CD4-positive, alpha-beta T cell treated with Interleukin-10 for 1 hour (primary cell): ENCODE results near the gene TRAF2.
A peak's percentile ranks its signal among the peaks of the same experiment; 100 is the strongest.

Experiments used
- DNase-seq: peaks from one replicate; pipeline ENCODE4 v3.0.0-alpha.2; 2020

TRAF2 gene

DNA sequence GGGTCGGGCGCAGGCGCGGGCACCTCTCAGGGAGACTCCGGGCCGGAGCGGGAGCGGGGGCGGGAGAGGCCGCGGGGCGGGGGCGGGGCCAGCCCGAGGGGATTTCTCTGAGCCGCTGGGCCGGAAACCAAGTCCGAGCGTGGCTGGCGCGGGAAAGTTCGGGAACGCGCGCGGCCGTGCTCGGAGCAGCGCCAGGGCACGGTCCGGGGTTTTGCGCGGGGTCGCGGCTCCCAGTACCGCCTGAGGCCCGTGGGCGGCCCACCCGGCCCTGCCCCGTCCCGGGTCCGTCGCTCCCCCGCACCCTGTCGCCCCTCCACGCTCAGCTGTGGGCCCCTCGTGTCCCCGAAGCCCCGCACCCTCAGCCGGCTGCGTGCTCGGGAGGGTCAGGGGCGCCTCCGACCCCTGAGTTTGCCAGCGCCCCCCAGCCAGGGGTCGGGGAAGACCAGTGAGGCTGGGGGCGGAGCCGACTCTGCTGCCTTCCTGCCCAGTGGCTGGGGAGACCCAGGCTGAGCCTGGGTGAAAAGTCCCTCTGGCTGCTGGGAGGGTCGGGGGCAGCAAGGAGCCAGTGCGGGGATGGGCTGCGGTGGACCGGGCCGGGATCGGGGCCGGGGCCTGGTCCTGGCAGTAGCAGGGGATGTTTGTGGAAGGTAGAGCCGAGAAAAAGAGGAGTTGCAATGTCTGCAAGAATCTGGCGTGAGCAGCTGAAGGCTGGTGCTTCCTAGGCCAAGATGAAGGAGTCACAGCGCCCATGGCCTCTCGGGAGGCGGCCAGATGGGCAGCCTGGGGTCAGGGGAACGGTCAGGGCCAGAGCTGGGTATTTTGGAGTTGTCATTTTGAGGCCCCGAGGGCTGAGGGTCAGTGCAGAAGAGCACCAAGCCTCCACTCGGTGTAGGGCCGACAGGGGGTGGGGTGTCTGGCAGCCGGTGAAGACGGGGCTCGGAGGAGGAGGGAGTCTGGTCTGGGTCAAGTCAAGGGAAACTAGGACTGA is 588 bp downstream of the TRAF2 start:
- DNase-seq = peak; percentile 34

DNA sequence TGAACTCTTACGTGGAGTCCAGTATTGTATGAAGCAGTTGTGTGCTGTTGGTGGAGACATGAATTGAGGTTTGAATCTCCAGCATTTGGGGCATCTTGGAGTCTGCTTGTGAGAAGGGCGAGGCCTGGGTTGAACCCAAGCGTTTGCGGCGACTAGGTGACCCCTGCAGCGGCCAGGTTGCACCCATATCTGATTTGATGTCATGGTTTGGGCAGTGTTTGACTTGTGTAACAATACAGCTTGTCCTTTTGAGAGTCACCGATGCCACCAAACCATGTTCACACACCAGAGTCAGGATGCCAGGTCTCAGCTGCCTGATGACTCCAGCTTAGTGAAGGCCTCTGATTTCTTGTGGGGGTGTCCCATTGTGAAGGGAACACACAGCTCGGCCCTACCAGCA is 2.1 kb downstream of the TRAF2 start:
- no peak for DNase-seq

DNA sequence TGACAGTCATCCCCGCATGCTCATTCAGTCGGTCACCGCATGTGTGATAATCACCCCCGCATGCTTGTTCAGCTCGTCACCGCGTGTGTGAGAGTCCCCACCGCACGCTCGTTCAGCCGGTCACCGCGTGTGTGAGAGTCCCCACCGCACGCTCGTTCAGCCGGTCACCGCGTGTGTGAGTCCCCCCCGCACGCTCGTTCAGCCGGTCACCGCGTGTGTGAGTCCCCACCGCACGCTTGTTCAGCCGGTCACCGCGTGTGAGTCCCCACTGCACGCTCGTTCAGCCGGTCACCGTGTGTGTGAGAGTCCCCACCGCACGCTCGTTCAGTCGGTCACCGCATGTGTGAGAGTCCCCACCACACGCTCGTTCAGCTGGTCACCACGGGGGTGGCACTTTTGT is 3.5 kb downstream of the TRAF2 start:
- no peak for DNase-seq

DNA sequence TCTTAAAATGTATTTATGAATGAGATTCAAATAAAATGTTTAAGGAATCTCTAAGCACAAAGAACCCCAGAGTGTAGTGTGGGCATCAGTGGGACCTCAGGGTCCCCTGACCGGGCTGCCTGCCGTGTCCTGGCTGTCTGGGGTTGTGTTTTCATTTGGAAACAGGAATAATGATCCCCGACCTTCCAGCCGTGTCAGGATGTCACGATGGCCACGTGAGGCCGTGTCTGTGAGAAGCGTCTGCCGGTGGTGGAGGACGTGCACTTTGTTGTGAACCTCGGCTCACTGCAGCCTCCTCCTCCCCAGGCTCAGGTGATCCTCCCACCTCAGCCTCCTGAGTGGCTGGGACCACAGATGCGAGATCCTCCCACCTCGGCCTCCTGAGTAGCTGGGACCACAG is 4.3 kb downstream of the TRAF2 start:
- no peak for DNase-seq

DNA sequence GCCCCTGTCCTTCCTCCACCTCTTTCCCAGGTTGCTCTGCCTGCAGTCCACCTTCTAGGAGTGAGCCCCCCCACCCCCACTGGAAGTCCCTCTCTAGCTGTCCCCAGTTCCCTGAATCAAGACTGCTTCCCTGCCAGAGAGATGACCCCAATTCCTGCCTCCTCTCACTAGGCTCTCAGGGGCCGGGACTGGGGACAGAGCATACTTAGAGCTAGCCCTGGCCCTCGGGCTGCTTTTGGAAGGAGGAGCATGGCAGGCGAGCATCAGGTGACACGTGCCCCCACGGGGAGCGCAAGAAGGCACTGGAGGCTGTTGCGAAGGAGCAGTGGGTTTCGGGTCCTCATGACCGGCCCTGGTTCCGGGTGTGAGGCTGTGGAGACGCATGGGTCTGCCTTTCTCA is 9.7 kb downstream of the TRAF2 start:
- DNase-seq = no peak

DNA sequence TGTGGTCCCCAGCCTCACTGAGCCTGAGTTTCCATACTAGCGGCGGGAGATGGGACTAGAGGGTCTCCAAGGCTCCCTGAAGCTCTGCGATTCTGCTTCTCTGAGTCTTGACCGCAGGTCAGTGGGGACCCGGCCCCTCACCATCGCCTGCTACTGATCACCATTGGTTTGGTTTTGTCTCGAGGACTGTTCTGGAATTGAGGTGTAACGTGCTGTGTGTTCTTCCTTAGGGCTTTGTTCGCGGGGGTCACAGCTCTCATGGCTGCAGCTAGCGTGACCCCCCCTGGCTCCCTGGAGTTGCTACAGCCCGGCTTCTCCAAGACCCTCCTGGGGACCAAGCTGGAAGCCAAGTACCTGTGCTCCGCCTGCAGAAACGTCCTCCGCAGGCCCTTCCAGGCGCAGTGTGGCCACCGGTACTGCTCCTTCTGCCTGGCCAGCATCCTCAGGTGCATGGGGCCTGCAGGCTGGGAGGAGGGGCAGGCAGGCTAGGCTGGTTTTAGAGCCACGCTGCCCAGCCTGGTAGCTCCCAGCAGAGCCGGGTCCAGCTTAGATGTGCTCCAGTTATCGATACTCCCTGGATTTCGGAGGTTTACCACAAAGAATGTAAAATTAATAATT is 12.3 kb downstream of the TRAF2 start:
- no peak for DNase-seq

DNA sequence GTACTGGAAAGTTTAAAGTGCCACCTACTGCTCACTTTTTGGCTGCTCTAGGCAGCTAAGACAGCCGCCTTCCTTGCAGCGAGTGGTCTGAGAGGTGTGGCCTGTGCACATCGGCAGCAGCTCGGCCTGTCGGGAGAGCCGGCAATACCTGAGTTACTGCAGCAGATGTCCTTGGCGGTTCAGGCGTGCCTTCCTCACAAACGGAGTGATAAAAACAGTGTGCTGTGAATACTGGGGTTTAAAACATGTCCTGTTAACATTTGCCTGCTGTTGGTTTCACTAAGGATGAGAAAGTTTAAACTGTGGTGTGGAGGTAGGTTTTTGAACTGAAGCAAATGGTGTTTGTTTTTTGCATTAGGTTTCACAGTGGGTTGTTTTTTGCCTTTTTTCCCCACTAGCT is 12.9 kb downstream of the TRAF2 start:
- no peak for DNase-seq

DNA sequence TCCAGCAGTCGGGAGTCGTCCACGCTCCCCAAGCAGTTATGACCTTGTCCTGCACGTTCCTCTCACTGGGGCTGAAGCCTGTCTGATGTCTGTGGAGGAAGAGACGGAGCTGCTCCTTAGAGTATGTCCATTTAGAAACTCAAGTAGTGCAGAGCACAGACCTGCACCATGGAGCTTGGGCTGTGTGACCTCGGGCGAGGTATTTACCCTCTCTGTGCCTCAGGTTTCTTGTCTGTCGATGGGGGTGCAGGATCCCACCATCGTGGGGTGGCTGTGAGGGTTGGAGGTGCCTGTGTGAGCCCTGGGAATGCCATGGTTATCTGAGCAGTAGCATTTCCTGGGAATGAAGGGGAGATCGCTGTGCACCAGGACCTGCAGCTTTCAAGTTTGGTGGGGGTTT is 14.2 kb downstream of the TRAF2 start:
- no peak for DNase-seq

DNA sequence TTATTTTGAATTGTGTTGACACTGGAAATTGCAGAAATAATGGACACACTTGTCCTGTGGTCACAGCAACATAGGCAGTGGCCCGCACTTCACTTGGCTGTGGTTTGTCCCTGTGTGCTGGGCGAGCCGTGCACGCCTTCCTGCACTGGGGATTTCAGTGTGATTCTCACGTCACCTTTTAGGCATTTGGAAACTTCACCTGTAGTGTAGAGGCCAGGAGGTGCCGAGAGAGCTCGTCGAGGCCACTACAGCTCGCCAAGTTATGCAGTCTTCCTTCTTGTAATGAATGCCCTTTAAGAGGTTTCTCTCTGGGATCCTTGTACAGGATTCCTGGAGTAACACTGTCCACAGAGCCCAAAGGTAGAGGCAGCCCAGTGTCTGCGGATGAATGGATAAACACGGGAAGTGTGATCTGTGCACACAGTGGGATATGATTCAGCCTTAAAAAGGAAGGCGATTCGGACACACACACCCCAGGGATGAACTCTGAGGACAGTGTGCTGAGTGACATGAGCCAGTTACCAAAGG is 14.7 kb downstream of the TRAF2 start:
- no peak for DNase-seq

DNA sequence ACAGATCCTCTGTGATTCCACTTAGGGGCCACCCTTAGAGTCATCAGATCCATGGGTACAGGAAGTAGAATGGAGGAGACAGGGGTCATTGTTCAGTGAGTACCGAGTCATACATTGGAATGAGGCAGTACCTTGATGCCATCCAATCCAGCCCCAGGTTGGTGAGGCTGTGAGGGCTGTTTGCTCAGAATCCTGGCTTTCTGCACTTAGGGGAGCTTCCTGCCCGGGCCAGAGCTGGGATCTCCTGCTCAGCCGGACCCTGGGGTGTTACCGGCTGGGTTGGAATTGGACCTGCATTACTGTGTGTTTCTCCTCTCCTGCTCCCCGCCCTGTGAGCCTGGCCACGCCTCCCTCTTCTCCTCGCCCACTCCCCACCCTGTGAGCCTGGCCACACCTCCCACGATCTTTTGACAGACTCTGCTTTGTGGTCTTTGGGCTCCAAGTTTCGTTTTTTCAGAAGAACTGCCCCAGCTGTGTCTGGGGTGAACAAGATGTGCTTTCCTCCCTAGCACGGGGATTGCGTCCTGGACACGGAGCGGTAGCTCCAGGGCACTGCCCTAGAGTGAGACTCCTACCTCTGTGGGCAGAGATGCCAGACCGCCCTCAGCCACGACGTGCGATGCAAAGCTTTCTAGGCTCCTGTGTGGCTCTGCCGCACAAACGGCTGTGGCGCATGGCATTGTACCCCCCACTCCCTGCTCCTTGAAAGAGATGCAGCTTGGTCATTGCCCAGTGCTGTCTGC is 15.4 kb downstream of the TRAF2 start:
- peak; percentile 78 for DNase-seq

DNA sequence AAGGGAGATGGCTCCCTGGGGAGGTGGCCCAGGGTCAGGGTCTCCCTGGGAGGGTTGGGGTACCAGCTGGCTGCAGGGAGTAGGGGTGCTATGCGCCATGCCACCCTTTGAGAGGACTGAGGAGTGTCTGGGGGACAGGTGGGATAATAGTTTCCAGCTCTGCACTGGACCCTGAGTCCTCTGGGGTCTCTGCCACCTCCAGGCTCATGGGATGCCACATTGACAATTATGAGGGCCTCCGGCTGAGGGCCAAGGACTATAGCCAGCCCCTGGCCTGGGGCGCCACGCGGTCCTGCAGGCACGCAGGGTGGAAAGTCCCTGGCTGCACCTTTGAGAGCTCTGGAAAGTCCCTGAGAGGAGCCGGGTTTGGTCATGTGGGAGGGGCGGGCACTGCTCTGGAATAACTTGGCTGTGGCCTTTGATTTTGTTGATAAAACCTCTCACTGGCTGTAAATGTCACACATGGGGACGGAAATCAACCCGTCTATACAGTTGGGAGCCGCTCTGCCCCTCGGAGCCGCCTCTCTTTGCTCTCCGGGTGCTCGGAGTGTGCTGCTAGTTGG is 16.0 kb downstream of the TRAF2 start:
- peak; percentile 90 for DNase-seq

DNA sequence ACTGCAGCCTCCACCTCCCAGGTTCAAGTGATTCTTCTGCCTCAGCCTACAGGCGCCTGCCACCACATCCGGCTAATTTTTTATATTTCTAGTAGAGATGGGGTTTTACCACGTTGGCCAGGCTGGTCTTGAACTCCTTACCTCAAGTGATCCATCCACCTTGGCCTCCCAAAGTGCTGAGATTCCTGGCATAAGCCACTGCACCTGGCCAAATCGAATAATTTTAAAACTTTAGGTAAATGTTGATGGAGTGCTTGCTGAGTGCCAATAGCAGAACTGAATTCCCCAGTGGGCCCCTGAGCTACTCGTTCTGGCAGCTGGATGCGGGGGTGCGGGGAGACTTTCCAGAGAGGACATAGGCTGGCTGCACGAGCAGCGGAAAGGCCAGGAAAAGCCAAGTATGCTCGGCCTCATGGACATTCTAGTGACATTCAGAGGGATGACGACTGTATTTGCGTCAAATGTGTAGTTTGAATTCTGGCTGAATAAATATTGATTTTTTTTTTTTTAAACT is 16.8 kb downstream of the TRAF2 start:
- DNase-seq = peak; percentile 49

DNA sequence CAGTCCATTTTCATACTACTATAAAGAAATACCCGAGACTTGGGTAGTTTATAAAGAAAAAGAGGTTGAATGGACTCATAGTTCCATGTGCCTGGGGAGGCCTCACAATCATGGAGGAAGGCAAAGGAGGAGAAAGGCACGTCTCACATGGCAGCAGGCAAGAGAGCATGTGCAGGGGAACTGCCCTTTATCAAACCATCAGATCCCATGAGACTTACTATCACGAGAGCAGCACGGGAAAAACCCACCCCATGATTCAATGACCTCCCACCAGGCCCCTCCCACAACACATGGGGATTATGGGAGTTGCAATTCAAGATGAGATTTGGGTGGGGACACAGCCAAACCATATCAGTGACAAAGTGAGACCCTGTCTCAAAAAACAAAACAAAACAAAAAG is 19.9 kb downstream of the TRAF2 start:
- DNase-seq = no peak

DNA sequence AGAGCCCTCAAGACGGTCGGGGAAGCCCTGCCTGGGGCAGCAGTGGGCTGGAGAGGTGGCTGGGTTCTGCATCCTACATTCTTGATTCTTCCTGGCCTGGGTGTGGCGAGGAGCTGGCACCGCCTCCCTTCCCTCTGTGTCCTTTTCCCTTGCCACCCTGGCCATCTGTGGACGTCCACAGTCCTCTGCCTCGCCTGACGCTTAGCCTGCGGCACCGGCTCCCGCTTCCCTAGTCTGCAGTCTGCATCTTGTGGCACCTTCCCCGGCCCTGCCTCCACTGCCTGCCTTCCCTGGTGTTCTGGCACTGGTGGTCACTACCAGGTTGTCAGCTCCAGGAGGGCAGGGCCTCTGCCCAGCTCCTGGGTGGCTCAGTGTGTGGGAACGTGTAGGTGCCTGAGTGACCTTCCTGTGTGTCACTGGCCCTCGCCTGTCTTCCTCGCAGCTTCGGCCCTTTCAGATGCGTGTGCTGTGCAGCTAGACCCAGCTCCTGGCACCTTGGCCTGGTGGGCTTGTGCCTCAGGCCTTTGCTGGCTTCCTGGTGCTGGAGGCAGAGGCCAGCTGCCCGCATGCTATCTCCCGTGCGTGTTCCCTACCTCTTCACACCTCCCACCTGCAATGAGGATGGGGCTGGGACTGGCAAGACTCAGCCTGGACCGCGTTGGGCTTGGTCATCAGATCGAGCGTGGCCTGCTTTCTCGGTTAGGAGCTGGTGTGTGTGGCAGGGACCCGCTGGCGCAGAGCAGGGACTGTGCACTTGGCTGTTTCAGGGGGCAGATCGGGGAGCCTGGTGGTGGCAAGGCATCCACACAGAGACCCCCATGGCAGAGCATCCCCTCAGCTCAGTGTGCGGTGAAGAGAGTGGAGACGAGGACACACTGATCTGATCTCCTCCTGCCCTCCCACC is 20.9 kb downstream of the TRAF2 start:
- DNase-seq = no peak

DNA sequence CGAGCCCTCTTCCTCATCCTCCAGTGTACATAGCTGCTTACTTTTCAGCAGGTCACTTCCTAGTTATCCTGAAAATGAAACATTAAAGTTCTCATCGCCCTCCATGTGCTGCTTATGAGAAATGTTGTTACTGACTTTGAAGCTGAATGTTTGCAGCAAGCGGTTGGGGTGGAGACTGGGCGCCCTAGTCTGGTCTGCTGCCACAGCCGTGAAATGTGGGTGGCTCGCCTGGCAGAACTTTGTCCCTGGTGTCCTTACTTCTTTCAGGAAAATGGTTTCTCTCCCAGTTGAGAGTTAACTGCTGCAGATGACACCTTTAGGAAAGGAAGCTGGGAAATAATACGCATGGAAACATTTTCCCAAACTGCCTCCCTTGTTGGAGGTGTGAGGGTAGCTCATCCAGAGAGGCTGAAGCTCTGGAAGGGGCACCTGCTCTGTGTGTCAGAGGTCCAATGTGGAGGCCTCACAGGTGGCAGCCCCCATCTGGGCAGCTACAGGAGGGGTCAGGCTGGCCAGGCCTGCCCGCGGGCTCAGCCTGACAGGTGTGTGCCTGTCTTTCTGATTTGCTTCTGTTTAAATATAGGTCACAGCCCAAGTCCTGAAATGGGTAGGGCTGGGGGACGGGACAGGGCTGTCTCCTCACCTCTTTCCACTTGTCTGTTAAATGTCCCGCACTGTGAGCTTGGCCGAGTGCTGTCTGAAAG is 24.0 kb downstream of the TRAF2 start:
- DNase-seq = no peak

DNA sequence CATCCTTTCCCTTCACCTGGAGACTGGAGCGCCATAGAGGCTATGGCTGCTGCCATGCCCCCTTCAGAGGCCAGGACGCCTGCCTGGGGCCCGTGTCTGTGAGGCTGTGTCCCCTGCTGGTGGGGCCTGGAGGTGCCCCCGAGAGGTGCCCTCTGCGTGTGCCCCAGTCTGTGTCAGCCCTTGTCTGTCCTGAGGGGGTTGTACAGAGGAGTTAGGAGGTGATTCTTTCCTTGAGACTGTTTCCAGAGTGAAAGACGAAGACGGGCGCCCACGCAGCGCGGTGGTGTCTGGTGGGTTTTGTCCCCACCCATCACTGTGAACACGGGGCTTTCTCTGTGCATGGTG is 24.6 kb downstream of the TRAF2 start:
- DNase-seq = no peak

DNA sequence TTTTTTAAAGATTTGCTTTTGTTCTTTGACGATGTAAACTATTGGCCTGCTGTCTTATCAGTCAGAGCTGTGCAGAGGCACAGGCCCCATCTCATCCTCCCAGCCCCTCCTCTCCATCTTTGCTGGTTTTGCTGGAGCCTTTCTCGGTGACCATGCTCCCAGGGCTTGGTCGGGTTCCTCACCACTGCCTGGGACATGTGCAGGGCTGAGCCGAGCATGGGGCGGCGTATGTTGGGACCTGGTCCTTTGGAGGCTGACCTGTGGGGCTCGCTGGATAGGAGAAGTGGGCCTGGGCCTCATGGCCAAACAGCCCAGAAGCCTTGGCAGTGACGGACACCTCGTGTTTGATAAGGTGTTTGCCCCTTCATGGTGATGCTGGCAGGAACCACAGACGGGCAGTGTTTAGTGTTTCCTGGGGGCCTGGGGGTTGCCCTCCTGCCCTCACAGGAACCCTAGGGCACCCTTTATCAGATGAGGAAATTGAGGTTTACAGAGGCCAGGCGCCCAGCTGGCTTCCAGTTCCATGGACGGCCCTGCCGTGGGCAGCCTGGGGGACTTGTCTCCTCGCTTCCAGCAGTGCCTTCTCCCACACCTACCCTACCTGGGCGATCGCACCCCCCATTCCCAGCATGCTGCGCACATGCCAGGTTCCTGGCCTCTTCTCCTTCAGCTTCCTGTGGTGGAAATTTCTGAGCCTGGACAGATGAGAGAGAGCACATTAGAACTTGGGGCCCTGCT is 27.6 kb downstream of the TRAF2 start:
- no peak for DNase-seq

DNA sequence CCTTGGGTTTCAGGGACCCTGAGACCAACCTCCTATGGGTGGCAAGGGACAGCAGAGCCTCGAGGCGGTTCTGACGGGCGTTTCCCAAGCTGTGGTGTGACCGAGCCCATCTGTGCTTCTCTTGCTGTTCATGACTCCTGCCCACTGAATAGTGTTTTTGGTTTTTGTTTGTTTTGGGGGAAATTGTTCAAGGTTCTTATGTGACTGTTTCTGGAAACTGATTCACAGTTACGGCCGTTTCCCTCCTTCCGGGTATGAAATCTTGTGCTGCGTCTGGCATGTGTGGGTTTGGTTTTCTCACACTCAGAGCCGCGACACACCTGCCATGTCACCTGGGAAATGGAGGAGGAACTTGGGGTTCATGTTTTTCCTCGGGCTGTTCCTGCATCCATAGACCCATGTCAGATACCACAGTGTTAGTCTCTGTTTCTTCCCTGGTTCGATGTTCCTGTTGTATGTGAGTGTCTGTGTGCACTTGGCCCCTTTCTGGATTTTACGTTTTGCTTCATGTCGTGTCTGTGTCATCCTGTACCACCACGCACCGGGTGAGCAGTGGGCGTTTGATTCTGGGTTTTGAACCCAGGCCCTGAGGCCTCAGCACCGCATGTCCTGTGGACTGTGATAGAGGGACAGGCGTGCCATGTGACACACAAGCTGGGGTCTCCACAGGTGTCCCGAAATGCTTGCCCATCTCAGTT is 29.5 kb downstream of the TRAF2 start:
- no peak for DNase-seq

DNA sequence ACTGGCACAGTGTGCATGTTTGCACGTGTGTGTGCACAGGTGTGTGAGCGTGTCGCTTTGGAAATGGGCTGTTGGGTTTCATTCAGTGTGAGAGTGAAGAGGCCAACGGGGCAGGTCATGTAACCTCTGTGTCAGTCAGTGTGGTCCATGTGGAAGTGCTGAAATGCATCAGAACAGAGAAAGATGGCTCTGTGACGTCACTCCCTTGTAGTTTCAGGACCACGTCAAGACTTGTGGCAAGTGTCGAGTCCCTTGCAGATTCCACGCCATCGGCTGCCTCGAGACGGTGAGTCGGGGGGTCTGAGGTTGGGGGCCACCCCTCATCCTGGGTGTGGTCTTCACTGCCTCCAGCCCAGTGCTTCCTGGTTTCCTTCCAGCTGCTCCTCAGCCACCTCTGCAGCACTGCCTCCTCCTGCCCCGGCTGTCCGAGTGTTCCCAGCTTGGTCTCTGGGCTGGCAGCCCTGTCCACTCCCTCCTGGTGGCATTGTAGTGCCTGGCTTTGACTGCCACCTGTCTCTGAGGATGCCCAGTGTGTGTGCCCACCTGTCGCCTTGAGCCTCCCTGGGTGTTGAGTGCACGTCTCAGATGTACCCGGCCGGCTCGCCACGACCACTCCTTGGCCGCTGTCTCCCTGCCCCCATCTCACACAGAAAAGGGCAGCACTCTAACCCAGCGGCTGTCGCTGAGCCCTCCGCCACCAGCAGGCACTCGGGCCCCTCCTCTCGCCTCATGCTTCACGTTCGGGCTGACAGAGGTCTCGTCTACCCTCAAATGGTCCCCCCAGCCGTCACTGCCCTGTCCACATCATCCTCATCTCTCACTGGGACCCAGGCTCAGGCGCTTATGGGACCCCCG is 30.2 kb downstream of the TRAF2 start:
- DNase-seq = no peak
